Natural killer cell (primary cell): ENCODE data around the gene SDHAF3. TPM values are rescaled to one million over a fixed set of nuclear protein-coding genes. Genes with fewer than 3 reads are reported as not detected.
"Not testable (repeated sequence)": the region's sequence is repeated elsewhere in the genome, so short reads cannot be mapped to it uniquely, and the experiment has no call there.

ENCODE experiments used
- ATAC-seq, 3 donors: fragments of 150-1000 bp in 2 of 3; fragments of 200-7000 bp in 1 of 3; cut with Tn5 transposase; 1 replicate in 1 of 3; 2 replicates in 2 of 3; pipeline ENCODE4 v1.10.0; 2021; ENCODE audit warnings: mild to moderate bottlenecking in 2 of 3, moderate library complexity in 2 of 3
- DNase-seq, 2 donors: peaks; one replicate each; pipeline versions ENCODE4 v3.0.0 to v3.0.0-alpha.2; 2013 to 2021; ENCODE audit warnings: mixed read lengths in 1 of 2
- H3K27ac ChIP-seq: one replicate; pipeline ENCODE4 v1.5.1; 2013; ENCODE audit warnings: mild to moderate bottlenecking, low read length
- H3K27me3 ChIP-seq: one replicate; pipeline ENCODE4 v1.6.1; 2013; ENCODE audit warnings: low read length; ENCODE audit not compliant: control insufficient read depth, insufficient read depth
- H3K36me3 ChIP-seq: one replicate; pipeline ENCODE4 v1.6.1; 2013; ENCODE audit warnings: low read length; ENCODE audit not compliant: control insufficient read depth, insufficient read depth
- H3K4me1 ChIP-seq: one replicate; pipeline ENCODE4 v1.6.1; 2013; ENCODE audit warnings: low read length; ENCODE audit not compliant: control insufficient read depth, insufficient read depth
- H3K4me3 ChIP-seq: one replicate; pipeline ENCODE4 v1.5.1; 2013; ENCODE audit warnings: low read length
- H3K9me3 ChIP-seq: one replicate; pipeline ENCODE4 v1.6.1; 2013; ENCODE audit warnings: low read length; ENCODE audit not compliant: control insufficient read depth, insufficient read depth
- H3K27ac Mint-ChIP-seq, 2 donors: one replicate each; pipeline ENCODE4 v1.8.0; 2022; ENCODE audit warnings: mild to moderate bottlenecking in 2 of 2, mixed read lengths in 2 of 2, moderate library complexity in 1 of 2
- H3K27me3 Mint-ChIP-seq, 2 donors: one replicate each; pipeline ENCODE4 v1.8.0; 2022; ENCODE audit warnings: low read depth in 2 of 2, mixed read lengths in 2 of 2
- H3K36me3 Mint-ChIP-seq: one replicate; pipeline ENCODE4 v1.8.0; 2022; ENCODE audit warnings: mixed read lengths
- H3K4me1 Mint-ChIP-seq, 2 donors: one replicate each; pipeline ENCODE4 v1.8.0; 2022; ENCODE audit warnings: mixed read lengths in 2 of 2
- H3K4me3 Mint-ChIP-seq: one replicate; pipeline ENCODE4 v1.8.0; 2022; ENCODE audit warnings: mild to moderate bottlenecking, moderate library complexity, mixed read lengths
- H3K9me3 Mint-ChIP-seq, 2 donors: one replicate each; pipeline ENCODE4 v1.8.0; 2022; ENCODE audit warnings: mixed read lengths in 2 of 2
- CTCF ChIP-seq: fragments of 200-600 bp; IDR thresholded peaks from one replicate; pipeline ENCODE4 v1.8.0; 2022; ENCODE audit warnings: antibody characterized with exemption
- WGBS: methylation state at CpG from one replicate; pipeline ENCODE4 v1.1.7; 2013; ENCODE audit warnings: missing lambda C conversion rate; ENCODE audit not compliant: insufficient coverage; 5-methylcytosine and 5-hydroxymethylcytosine counted together
- intact Hi-C: fragments of 100-400 bp; cut with micrococcal nuclease; formaldehyde crosslinking; loops from one replicate; pipeline ENCODE4 v1.14.2; 2022
- total RNA-seq, 4 donors: library from RNA; stranded (reverse); fragments of 120-200 nt in 1 of 4; gene quantifications; one replicate each; pipeline versions ENCODE4 v1.2.3 to v1.2.4, GENCODE V29; 2013 to 2022

Gene SDHAF3
- total RNA-seq, 3 donors from 2014 or later (not counting 1 experiment from before 2014, with no cell fraction given), result 7.3 to 10.4 (median 10.1) TPM

GRCh38 chr7:97149843-97150242, 32.3 kb downstream of the SDHAF3 start:
- Histone ChIP-seq H3K4me3 (no peak overlapping the region), H3K4me1 (no peaks in the 10 kb centered on the region), H3K27me3 (no peaks in the 10 kb centered on the region), H3K9me3 (no peaks in the 10 kb centered on the region), H3K36me3 (no peaks in the 10 kb centered on the region), H3K27ac (no peak overlapping the region)
- no peak overlapping the region for H3K4me3 Mint-ChIP-seq
- no peaks in the 10 kb centered on the region for H3K36me3 Mint-ChIP-seq
- intact Hi-C loops, result no loop called here
- H3K9me3 Mint-ChIP-seq, result no peaks in the 10 kb centered on the region
- H3K27ac Mint-ChIP-seq, result no peak overlapping the region
- peaks cover 0 to 10% of the 10 kb centered on the region in 2 donors for H3K4me1 Mint-ChIP-seq
- 100% methylated on average over 1 of the region's 1 CpG for WGBS
- ATAC-seq, result no peak
- no peak for DNase-seq
- TF ChIP-seq CTCF, result no peak
- no peaks in the 10 kb centered on the region for H3K27me3 Mint-ChIP-seq

GRCh38 chr7:97155897-97156418, 38.5 kb downstream of the SDHAF3 start:
- Histone ChIP-seq H3K9me3 (peaks cover 4% of the 10 kb centered on the region), H3K4me1 (no peaks in the 10 kb centered on the region), H3K36me3 (no peaks in the 10 kb centered on the region), H3K27ac (no peak overlapping the region), H3K4me3 (no peak overlapping the region), H3K27me3 (no peaks in the 10 kb centered on the region)
- DNase-seq, result no peak
- Mint-ChIP-seq H3K4me3 (no peak overlapping the region), H3K27ac (no peak overlapping the region), H3K27me3 (no peaks in the 10 kb centered on the region), H3K36me3 (no peaks in the 10 kb centered on the region), H3K4me1 (peaks cover 0 to 10% of the 10 kb centered on the region in 2 donors), H3K9me3 (no peaks in the 10 kb centered on the region)
- no peak for TF ChIP-seq CTCF
- WGBS, result 97% methylated on average over 2 of the region's 2 CpGs
- ATAC-seq, result no peak
- intact Hi-C loops, result no loop called here

GRCh38 chr7:97159984-97160383, 42.5 kb downstream of the SDHAF3 start:
- H3K36me3 Mint-ChIP-seq, H3K27ac Mint-ChIP-seq, H3K4me1 ChIP-seq, H3K36me3 ChIP-seq, H3K27me3 Mint-ChIP-seq, ATAC-seq, intact Hi-C loops, H3K27me3 ChIP-seq, DNase-seq, H3K4me3 ChIP-seq, H3K9me3 Mint-ChIP-seq, H3K4me3 Mint-ChIP-seq, H3K9me3 ChIP-seq, H3K27ac ChIP-seq: not testable (repeated sequence)
- H3K4me1 Mint-ChIP-seq, result peaks cover 10 to 17% of the 10 kb centered on the region in 2 donors
- 95% methylated on average over 26 of the region's 26 CpGs for WGBS

- H3K36me3 Mint-ChIP-seq, ATAC-seq, H3K4me3 Mint-ChIP-seq, H3K9me3 Mint-ChIP-seq, H3K4me1 ChIP-seq, H3K27ac ChIP-seq, H3K27ac Mint-ChIP-seq, H3K4me3 ChIP-seq, H3K36me3 ChIP-seq, intact Hi-C loops, DNase-seq, H3K9me3 ChIP-seq, H3K27me3 Mint-ChIP-seq, H3K27me3 ChIP-seq: not testable (repeated sequence)
- 100% methylated on average over 1 of the region's 1 CpG for WGBS
- peaks cover 14 to 23% of the 10 kb centered on the region in 2 donors for H3K4me1 Mint-ChIP-seq
These were observed 44.1 kb downstream of the SDHAF3 start for GRCh38 chr7:97161609-97162008.
